Activated B cell treated with CpG ODN at 0.5 μM for 24 hours (primary cell): ENCODE measurements around the gene JUNB. TPM values are rescaled to one million over a fixed set of nuclear protein-coding genes. Genes with fewer than 3 reads are reported as not detected.
"Not testable (repeated sequence)": the region's sequence is repeated elsewhere in the genome, so short reads cannot be mapped to it uniquely, and the experiment has no call there.

Experiments used
- ATAC-seq: fragments of 200-7000 bp; cut with Tn5 transposase; one replicate; pipeline ENCODE4 v1.10.0; 2021; ENCODE audit warnings: low read depth, mild to moderate bottlenecking, moderate library complexity
- CTCF ChIA-PET: fragments of 350-600 bp; sonication (Branson Sonifier 250); formaldehyde crosslinking; loops from one replicate; lab custom pipeline; 2021; ENCODE audit warnings: antibody characterized with exemption; lab: Charles Lee
- POLR2A ChIA-PET: fragments of 350-600 bp; sonication (Branson Sonifier 250); formaldehyde crosslinking; loops from one replicate; lab custom pipeline; 2021; ENCODE audit warnings: antibody characterized with exemption; lab: Charles Lee
- DNase-seq: peaks from one replicate; pipeline ENCODE4 v3.0.0; 2022
- H3K27ac Mint-ChIP-seq: one replicate; pipeline ENCODE4 v1.8.0; 2020; ENCODE audit warnings: mixed read lengths
- H3K27me3 Mint-ChIP-seq: one replicate; pipeline ENCODE4 v1.8.0; 2021; ENCODE audit warnings: mixed read lengths
- H3K36me3 Mint-ChIP-seq: one replicate; pipeline ENCODE4 v1.8.0; 2021; ENCODE audit warnings: low read depth, mixed read lengths
- H3K4me1 Mint-ChIP-seq: one replicate; pipeline ENCODE4 v1.8.0; 2021; ENCODE audit warnings: mixed read lengths
- H3K4me3 Mint-ChIP-seq: one replicate; pipeline ENCODE4 v1.8.0; 2020; ENCODE audit warnings: mild to moderate bottlenecking, mixed read lengths
- H3K9me3 Mint-ChIP-seq: one replicate; pipeline ENCODE4 v1.8.0; 2020; ENCODE audit warnings: mixed read lengths
- intact Hi-C: fragments of 100-400 bp; cut with micrococcal nuclease; formaldehyde crosslinking; loops from one replicate; pipeline ENCODE4 v1.15.1; 2024
- total RNA-seq: library from RNA; stranded (reverse); gene quantifications from 2 replicates; pipeline ENCODE4 v1.2.3, GENCODE V29; 2022
- TF ChIP-seq, protein P1 (sequence below): fragments of 200-600 bp; IDR thresholded peaks from one replicate; pipeline ENCODE4 v1.8.0; 2022; ENCODE audit warnings: antibody characterized with exemption, mild to moderate bottlenecking

Gene JUNB
- total RNA-seq, 1 donor from 2014 or later = 132 TPM

DNA sequence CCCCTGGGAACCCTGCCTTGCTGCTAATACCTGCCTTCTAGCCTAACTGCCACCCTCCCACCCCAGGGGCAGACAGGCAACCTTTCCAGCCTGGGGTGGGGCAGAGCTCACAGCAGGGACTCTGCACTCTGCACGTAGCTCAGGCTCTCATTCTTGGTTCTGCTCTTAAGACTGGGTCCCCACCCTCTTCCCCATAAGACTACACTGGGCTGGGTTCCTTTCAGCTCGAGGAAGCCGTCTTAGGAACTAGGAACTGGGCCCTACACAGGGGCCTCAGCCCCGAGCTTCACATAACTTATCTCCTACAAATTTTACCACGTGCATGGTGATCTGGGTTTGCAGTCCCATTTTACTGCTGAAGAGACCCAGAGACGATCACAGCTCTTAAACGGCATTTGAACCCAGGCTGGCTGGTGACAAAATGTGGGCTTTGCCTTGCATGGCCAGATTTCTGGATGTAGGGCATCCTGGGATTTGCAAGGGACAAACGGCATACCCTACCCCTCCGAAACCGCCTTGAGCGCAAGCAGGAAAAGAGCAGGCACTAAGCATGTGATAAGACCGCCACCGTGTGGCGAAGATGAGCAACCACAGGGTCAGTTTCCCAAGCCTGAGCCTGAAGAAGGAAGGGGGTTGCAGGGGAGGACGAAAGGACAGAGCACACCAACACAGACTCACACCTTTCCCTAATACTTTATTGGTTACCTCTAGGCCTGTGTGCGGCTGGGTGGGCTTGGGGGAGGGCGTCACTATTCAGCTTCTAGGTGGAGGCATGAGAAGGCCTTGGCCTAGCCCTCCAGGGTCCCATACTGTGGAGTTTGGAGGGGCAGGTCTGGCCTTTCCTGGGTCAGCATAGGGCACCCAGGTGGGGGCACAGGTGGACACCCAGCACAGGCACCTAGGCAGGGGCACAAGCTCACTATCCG, 5.1 kb downstream of the JUNB start:
- peak; percentile 63 for DNase-seq
- ChIA-PET POLR2A (interaction anchor here (0.7 to 13.2 kb wide), 15 partner anchors 10 to 122 kb away, joined by 3 to 909 read pairs (median 6); partner anchors contain the start of genes GET3, HOOK2, RNASEH2A and SYCE2), CTCF (interaction anchor here (0.7 to 11.4 kb wide), 16 partner anchors 10 to 298 kb away, joined by 3 to 280 read pairs (median 4); partner anchors contain the start of genes FBXW9, GET3, HOOK2 and MAN2B1)
- H3K36me3 Mint-ChIP-seq = peaks cover 11% of the 10 kb centered on the region
- no peak for ATAC-seq
- TF ChIP-seq, protein P1, sequence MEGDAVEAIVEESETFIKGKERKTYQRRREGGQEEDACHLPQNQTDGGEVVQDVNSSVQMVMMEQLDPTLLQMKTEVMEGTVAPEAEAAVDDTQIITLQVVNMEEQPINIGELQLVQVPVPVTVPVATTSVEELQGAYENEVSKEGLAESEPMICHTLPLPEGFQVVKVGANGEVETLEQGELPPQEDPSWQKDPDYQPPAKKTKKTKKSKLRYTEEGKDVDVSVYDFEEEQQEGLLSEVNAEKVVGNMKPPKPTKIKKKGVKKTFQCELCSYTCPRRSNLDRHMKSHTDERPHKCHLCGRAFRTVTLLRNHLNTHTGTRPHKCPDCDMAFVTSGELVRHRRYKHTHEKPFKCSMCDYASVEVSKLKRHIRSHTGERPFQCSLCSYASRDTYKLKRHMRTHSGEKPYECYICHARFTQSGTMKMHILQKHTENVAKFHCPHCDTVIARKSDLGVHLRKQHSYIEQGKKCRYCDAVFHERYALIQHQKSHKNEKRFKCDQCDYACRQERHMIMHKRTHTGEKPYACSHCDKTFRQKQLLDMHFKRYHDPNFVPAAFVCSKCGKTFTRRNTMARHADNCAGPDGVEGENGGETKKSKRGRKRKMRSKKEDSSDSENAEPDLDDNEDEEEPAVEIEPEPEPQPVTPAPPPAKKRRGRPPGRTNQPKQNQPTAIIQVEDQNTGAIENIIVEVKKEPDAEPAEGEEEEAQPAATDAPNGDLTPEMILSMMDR = peak; percentile 37
- intact Hi-C loops = loop anchor here (1.0 kb wide), 7 partner anchors 19 to 232 kb away; no protein-coding TSS in a partner anchor
- no peaks in the 10 kb centered on the region for H3K27me3 Mint-ChIP-seq
- peaks cover 34% of the 10 kb centered on the region for H3K4me1 Mint-ChIP-seq
- H3K9me3 Mint-ChIP-seq = no peaks in the 10 kb centered on the region
- peak overlapping the region; percentile 80 for H3K27ac Mint-ChIP-seq
- peak overlapping the region; percentile 81 for H3K4me3 Mint-ChIP-seq

- Mint-ChIP-seq H3K27me3 (no peaks in the 10 kb centered on the region), H3K4me1 (peaks cover 37% of the 10 kb centered on the region), H3K4me3 (no peak overlapping the region), H3K9me3 (no peaks in the 10 kb centered on the region), H3K27ac (no peak overlapping the region), H3K36me3 (peaks cover 7% of the 10 kb centered on the region)
- TF ChIP-seq, protein P1 = no peak
- POLR2A ChIA-PET = interaction anchor here (0.7 to 13.2 kb wide), 6 partner anchors 19 to 122 kb away, joined by 4 to 909 read pairs (median 6); partner anchors contain the start of genes HOOK2 and SYCE2
- DNase-seq = no peak
- no peak for ATAC-seq
- intact Hi-C loops = no loop called here
- CTCF ChIA-PET = interaction anchor here (2.0 to 11.4 kb wide), 3 partner anchors 22 to 50 kb away, joined by 7 to 280 read pairs (median 278); partner anchors contain the start of gene HOOK2
These were observed 5.9 kb downstream of the JUNB start for GRCh38 chr19:12797141-12797587.

DNA sequence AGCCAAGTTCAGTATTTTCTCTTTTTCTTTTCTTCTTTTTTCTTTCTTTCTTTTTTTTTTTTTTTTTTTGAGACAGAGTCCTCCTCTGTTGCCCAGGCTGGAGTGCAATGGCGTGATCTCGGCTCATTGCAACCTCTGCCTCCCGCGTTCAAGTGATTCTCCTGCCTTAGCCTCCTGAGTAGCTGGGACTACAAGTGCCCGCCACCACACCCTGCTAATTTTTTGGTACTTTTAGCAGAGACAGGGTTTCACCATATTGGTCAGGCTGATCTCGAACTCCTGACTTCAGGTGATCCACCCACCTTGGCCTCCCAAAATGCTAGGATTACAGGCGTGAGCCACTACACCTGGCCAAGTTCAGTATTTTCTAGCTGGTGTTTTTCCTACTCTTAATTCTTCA, 6.3 kb downstream of the JUNB start:
- H3K36me3 Mint-ChIP-seq, H3K9me3 Mint-ChIP-seq, H3K4me3 Mint-ChIP-seq, H3K27me3 Mint-ChIP-seq, ATAC-seq, DNase-seq, intact Hi-C loops, H3K27ac Mint-ChIP-seq: not testable (repeated sequence)
- ChIA-PET POLR2A (interaction anchor here (0.7 to 13.2 kb wide), 6 partner anchors 19 to 121 kb away, joined by 4 to 909 read pairs (median 6); partner anchors contain the start of genes HOOK2 and SYCE2), CTCF (interaction anchor here (2.0 to 11.4 kb wide), 3 partner anchors 23 to 50 kb away, joined by 7 to 280 read pairs (median 278); partner anchors contain the start of gene HOOK2)
- peaks cover 42% of the 10 kb centered on the region for H3K4me1 Mint-ChIP-seq

GRCh38 chr19:12799742-12800465, 8.6 kb downstream of the JUNB start:
- intact Hi-C loops = no loop called here
- POLR2A ChIA-PET = interaction anchor here (0.6 to 1.2 kb wide), 8 partner anchors 8 to 118 kb away, joined by 3 to 7 read pairs (median 4); partner anchors contain the start of gene JUNB
- CTCF ChIA-PET = interaction anchor here (0.8 to 11.4 kb wide), 5 partner anchors 17 to 85 kb away, joined by 3 to 280 read pairs (median 7); partner anchors contain the start of gene HOOK2

More at GRCh38 chr19:12799742-12800465, 8.6 kb downstream of the JUNB start:
- Mint-ChIP-seq H3K27ac (no peak overlapping the region), H3K27me3 (peaks cover 5% of the 10 kb centered on the region), H3K4me3 (no peak overlapping the region), H3K9me3 (no peaks in the 10 kb centered on the region), H3K36me3 (peaks cover 2% of the 10 kb centered on the region), H3K4me1 (peaks cover 32% of the 10 kb centered on the region)
- DNase-seq (no peak), ATAC-seq (no peak)
- TF ChIP-seq, protein P1 = no peak
